CD8-positive, alpha-beta memory T cell (primary cell): ENCODE results near the gene BIRC6. TPM values are rescaled to one million over a fixed set of nuclear protein-coding genes. Genes with fewer than 3 reads are reported as not detected.
"Not testable (repeated sequence)": the region's sequence is repeated elsewhere in the genome, so short reads cannot be mapped to it uniquely, and the experiment has no call there.

ENCODE experiments used
- CTCF ChIA-PET: fragments of 350-600 bp; sonication (Branson Sonifier 250); formaldehyde crosslinking; loops from one replicate; lab custom pipeline; 2021; ENCODE audit warnings: antibody characterized with exemption; lab: Charles Lee
- POLR2A ChIA-PET: fragments of 350-600 bp; sonication (Branson Sonifier 250); formaldehyde crosslinking; loops from one replicate; lab custom pipeline; 2021; ENCODE audit warnings: antibody characterized with exemption; lab: Charles Lee
- DNase-seq, 5 donors: peaks; one replicate each; pipeline versions ENCODE4 v3.0.0 to v3.0.0-alpha.2; 2020 to 2022; ENCODE audit warnings: mixed read lengths in 1 of 5
- H3K27ac ChIP-seq: one replicate; pipeline ENCODE4 v1.7.0; 2013; ENCODE audit warnings: low read depth, mild to moderate bottlenecking, low read length, moderate library complexity
- H3K27me3 ChIP-seq: 2 replicates; pipeline ENCODE4 v1.7.0; 2013; ENCODE audit warnings: low read length, mild to moderate bottlenecking; ENCODE audit not compliant: insufficient read depth, poor library complexity, severe bottlenecking
- H3K36me3 ChIP-seq: 2 replicates; pipeline ENCODE4 v1.7.0; 2013; ENCODE audit warnings: mild to moderate bottlenecking, low read length, moderate library complexity; ENCODE audit not compliant: insufficient read depth
- H3K4me1 ChIP-seq: 2 replicates; pipeline ENCODE4 v1.7.0; 2013; ENCODE audit warnings: mild to moderate bottlenecking, low read length, moderate library complexity; ENCODE audit not compliant: insufficient read depth
- H3K4me3 ChIP-seq: 2 replicates; pipeline ENCODE4 v1.7.0; 2013; ENCODE audit warnings: mild to moderate bottlenecking, low read length
- H3K9me3 ChIP-seq: 2 replicates; pipeline ENCODE4 v1.7.0; 2013; ENCODE audit warnings: mild to moderate bottlenecking, low read length
- H3K27ac Mint-ChIP-seq, 8 donors: one replicate each; pipeline ENCODE4 v1.8.0; 2020 to 2021; ENCODE audit warnings: mixed read lengths in 8 of 8, mild to moderate bottlenecking in 6 of 8, inconsistent platforms in 3 of 8, moderate library complexity in 3 of 8
- H3K27me3 Mint-ChIP-seq, 2 donors: one replicate each; pipeline ENCODE4 v1.8.0; 2020 to 2021; ENCODE audit warnings: mixed read lengths in 2 of 2, mild to moderate bottlenecking in 1 of 2, moderate library complexity in 1 of 2
- H3K36me3 Mint-ChIP-seq, 3 donors: one replicate each; pipeline ENCODE4 v1.8.0; 2020 to 2021; ENCODE audit warnings: mixed read lengths in 3 of 3, inconsistent platforms in 1 of 3, mild to moderate bottlenecking in 1 of 3
- H3K4me1 Mint-ChIP-seq, 3 donors: one replicate each; pipeline ENCODE4 v1.8.0; 2020 to 2021; ENCODE audit warnings: mixed read lengths in 3 of 3, inconsistent platforms in 1 of 3, mild to moderate bottlenecking in 1 of 3
- H3K4me3 Mint-ChIP-seq, 7 donors: one replicate each; pipeline ENCODE4 v1.8.0; 2020 to 2021; ENCODE audit warnings: mixed read lengths in 7 of 7, mild to moderate bottlenecking in 6 of 7, moderate library complexity in 4 of 7, inconsistent platforms in 2 of 7
- H3K9me3 Mint-ChIP-seq, 5 donors: one replicate each; pipeline ENCODE4 v1.8.0; 2020 to 2022; ENCODE audit warnings: mixed read lengths in 5 of 5, mild to moderate bottlenecking in 3 of 5, moderate library complexity in 2 of 5, inconsistent platforms in 1 of 5
- polyA plus RNA-seq: library from polyadenylated mRNA; unstranded; fragments of 300-500 nt; fragmentation: Illumina TruSeq; gene quantifications from one replicate; pipeline ENCODE4 v1.2.3, GENCODE V29; 2021
- total RNA-seq, 2 experiments: library from RNA; stranded (reverse); gene quantifications; one replicate each; pipeline ENCODE4 v1.2.3, GENCODE V29; 2021

The BIRC6 gene
- total and polyA plus RNA-seq, 3 experiments from 2014 or later, result 32.4 to 72.5 (median 71.8) TPM

GRCh38 chr2:32355976-32356680 lies 695 bp upstream of the BIRC6 start:
- Histone ChIP-seq H3K27ac (peak overlapping the region; percentile 93), H3K4me3 (peak overlapping the region; percentile 94), H3K9me3 (no peaks in the 10 kb centered on the region), H3K36me3 (no peaks in the 10 kb centered on the region), H3K27me3 (no peaks in the 10 kb centered on the region), H3K4me1 (peaks cover 27% of the 10 kb centered on the region)
- H3K27me3 Mint-ChIP-seq, result no peaks in the 10 kb centered on the region
- H3K27ac Mint-ChIP-seq, result peak overlapping the region; percentile 85 to 96 (median 90)
- no peak for DNase-seq
- no peaks in the 10 kb centered on the region for H3K9me3 Mint-ChIP-seq
- CTCF ChIA-PET, result no interaction called here
- POLR2A ChIA-PET, result no interaction called here
- peak overlapping the region; percentile 83 to 98 (median 88) for H3K4me3 Mint-ChIP-seq
- peaks cover 32 to 36% (median 33%) of the 10 kb centered on the region in 3 donors for H3K4me1 Mint-ChIP-seq
- H3K36me3 Mint-ChIP-seq, result peaks cover 0 to 17% (median 0%) of the 10 kb centered on the region in 3 donors

- Histone ChIP-seq H3K27ac (peak overlapping the region; percentile 93), H3K9me3 (no peaks in the 10 kb centered on the region), H3K27me3 (no peaks in the 10 kb centered on the region), H3K4me3 (peak overlapping the region; percentile 94), H3K4me1 (peaks cover 36% of the 10 kb centered on the region), H3K36me3 (no peaks in the 10 kb centered on the region)
- POLR2A ChIA-PET, result no interaction called here
- Mint-ChIP-seq H3K4me1 (peaks cover 43 to 47% (median 47%) of the 10 kb centered on the region in 3 donors), H3K9me3 (no peaks in the 10 kb centered on the region), H3K4me3 (peak overlapping the region; percentile 83 to 98 (median 90)), H3K27ac (peak overlapping the region; percentile 81 to 97 (median 95)), H3K27me3 (no peaks in the 10 kb centered on the region), H3K36me3 (peaks cover 0 to 26% (median 4%) of the 10 kb centered on the region in 3 donors)
- DNase-seq, result peak in 2 of 5 donors; percentile 17 to 59
- CTCF ChIA-PET, result no interaction called here
Measured at GRCh38 chr2:32357318-32358110, 691 bp downstream of the BIRC6 start.

GRCh38 chr2:32358111-32358482 lies 1.3 kb downstream of the BIRC6 start:
- Histone ChIP-seq H3K27ac (peak overlapping the region; percentile 46), H3K36me3 (no peaks in the 10 kb centered on the region), H3K4me1 (peaks cover 36% of the 10 kb centered on the region), H3K4me3 (peak overlapping the region; percentile 72), H3K27me3 (no peaks in the 10 kb centered on the region), H3K9me3 (no peaks in the 10 kb centered on the region)
- no peaks in the 10 kb centered on the region for H3K9me3 Mint-ChIP-seq
- H3K4me1 Mint-ChIP-seq, result peaks cover 47 to 53% (median 52%) of the 10 kb centered on the region in 3 donors
- H3K27me3 Mint-ChIP-seq, result no peaks in the 10 kb centered on the region
- POLR2A ChIA-PET, result no interaction called here
- peaks cover 0 to 28% (median 4%) of the 10 kb centered on the region in 3 donors for H3K36me3 Mint-ChIP-seq
- CTCF ChIA-PET, result no interaction called here
- H3K4me3 Mint-ChIP-seq, result peak overlapping the region; percentile 83 to 98 (median 90)
- H3K27ac Mint-ChIP-seq, result peak overlapping the region; percentile 81 to 97 (median 90)
- peak in 2 of 5 donors; percentile 2 to 17 for DNase-seq

GRCh38 chr2:32360416-32360815 lies 3.6 kb downstream of the BIRC6 start:
- Mint-ChIP-seq H3K9me3 (no peaks in the 10 kb centered on the region), H3K27ac (peak overlapping the region in 5 of 8 donors; percentile 0 to 88 (median 52)), H3K4me1 (peaks cover 63 to 76% (median 74%) of the 10 kb centered on the region in 3 donors), H3K4me3 (peak overlapping the region in 5 of 7 donors; percentile 15 to 65 (median 47)), H3K27me3 (no peaks in the 10 kb centered on the region), H3K36me3 (peaks cover 0 to 30% (median 5%) of the 10 kb centered on the region in 3 donors)
- Histone ChIP-seq H3K27ac (no peak overlapping the region), H3K4me3 (no peak overlapping the region), H3K27me3 (no peaks in the 10 kb centered on the region), H3K4me1 (peaks cover 39% of the 10 kb centered on the region), H3K36me3 (no peaks in the 10 kb centered on the region), H3K9me3 (no peaks in the 10 kb centered on the region)
- ChIA-PET POLR2A (no interaction called here), CTCF (interaction anchor here (0.6 kb wide), 1 partner anchor 213 kb away, joined by 4 read pairs; no protein-coding TSS in a partner anchor)
- DNase-seq, result no peak

- POLR2A ChIA-PET, H3K36me3 ChIP-seq, H3K27me3 Mint-ChIP-seq, DNase-seq, H3K27me3 ChIP-seq, H3K4me3 Mint-ChIP-seq, H3K9me3 ChIP-seq, CTCF ChIA-PET, H3K4me3 ChIP-seq, H3K27ac ChIP-seq, H3K9me3 Mint-ChIP-seq: not testable (repeated sequence)
- Mint-ChIP-seq H3K36me3 (peaks cover 0 to 26% (median 5%) of the 10 kb centered on the region in 3 donors), H3K27ac (peak overlapping the region in 2 of 8 donors; percentile 14 to 40), H3K4me1 (peaks cover 77 to 95% (median 91%) of the 10 kb centered on the region in 3 donors)
- H3K4me1 ChIP-seq, result peaks cover 40% of the 10 kb centered on the region
Measured at GRCh38 chr2:32362997-32363396, 6.2 kb downstream of the BIRC6 start.

- Histone ChIP-seq H3K9me3 (no peaks in the 10 kb centered on the region), H3K4me1 (peaks cover 34% of the 10 kb centered on the region), H3K27ac (no peak overlapping the region), H3K27me3 (no peaks in the 10 kb centered on the region), H3K36me3 (no peaks in the 10 kb centered on the region), H3K4me3 (no peak overlapping the region)
- H3K36me3 Mint-ChIP-seq, result peaks cover 0 to 21% (median 5%) of the 10 kb centered on the region in 3 donors
- H3K27ac Mint-ChIP-seq, result peak overlapping the region in 4 of 8 donors; percentile 8 to 75 (median 30)
- peaks cover 74 to 92% (median 88%) of the 10 kb centered on the region in 3 donors for H3K4me1 Mint-ChIP-seq
- no peak for DNase-seq
- H3K9me3 Mint-ChIP-seq, result no peaks in the 10 kb centered on the region
- POLR2A ChIA-PET, result interaction anchor here (0.7 kb wide), 1 partner anchor 301 kb away, joined by 3 read pairs; no protein-coding TSS in a partner anchor
- H3K27me3 Mint-ChIP-seq, result no peaks in the 10 kb centered on the region
- CTCF ChIA-PET, result no interaction called here
- peak overlapping the region in 1 of 7 donors; percentile 12 for H3K4me3 Mint-ChIP-seq
Measured at GRCh38 chr2:32363597-32363996, 6.8 kb downstream of the BIRC6 start.

GRCh38 chr2:32364290-32364689 lies 7.5 kb downstream of the BIRC6 start:
- Mint-ChIP-seq H3K4me1 (peaks cover 74 to 92% (median 88%) of the 10 kb centered on the region in 3 donors), H3K4me3 (peak overlapping the region in 4 of 7 donors; percentile 12 to 52 (median 18)), H3K27ac (peak overlapping the region in 4 of 8 donors; percentile 10 to 41 (median 24)), H3K36me3 (peaks cover 0 to 19% (median 5%) of the 10 kb centered on the region in 3 donors)
- CTCF ChIA-PET, H3K27me3 Mint-ChIP-seq, H3K36me3 ChIP-seq, H3K9me3 ChIP-seq, H3K4me3 ChIP-seq, DNase-seq, H3K9me3 Mint-ChIP-seq, H3K27me3 ChIP-seq, H3K27ac ChIP-seq, POLR2A ChIA-PET: not testable (repeated sequence)
- H3K4me1 ChIP-seq, result peaks cover 27% of the 10 kb centered on the region
